Panc1 (cell line): ENCODE measurements around the gene TAOK3.

Experiments used
- POLR2AphosphoS5 ChIP-seq: IDR thresholded peaks from 2 replicates; pipeline ENCODE4 v1.6.1; 2012; ENCODE audit warnings: mild to moderate bottlenecking, low read depth, low read length, moderate library complexity
- SIN3A ChIP-seq: IDR thresholded peaks from 2 replicates; pipeline ENCODE4 v1.6.1; 2012; ENCODE audit warnings: low read depth, mild to moderate bottlenecking, low read length, moderate library complexity, borderline replicate concordance; ENCODE audit not compliant: insufficient read depth
- TF ChIP-seq, protein P1 (sequence below): fragments of 450-650 bp; IDR thresholded peaks from 2 replicates; pipeline ENCODE4 v1.5.1; 2017; ENCODE audit warnings: mild to moderate bottlenecking
- TF ChIP-seq, protein P2 (sequence below), 2 experiments: IDR thresholded peaks; 2 replicates each; pipeline ENCODE4 v1.6.1; 2011 to 2012; ENCODE audit warnings: low read depth in 2 of 2, control low read depth in 1 of 2, low read length in 1 of 2, mild to moderate bottlenecking in 1 of 2, moderate library complexity in 1 of 2; ENCODE audit not compliant: insufficient read depth in 1 of 2

DNA sequence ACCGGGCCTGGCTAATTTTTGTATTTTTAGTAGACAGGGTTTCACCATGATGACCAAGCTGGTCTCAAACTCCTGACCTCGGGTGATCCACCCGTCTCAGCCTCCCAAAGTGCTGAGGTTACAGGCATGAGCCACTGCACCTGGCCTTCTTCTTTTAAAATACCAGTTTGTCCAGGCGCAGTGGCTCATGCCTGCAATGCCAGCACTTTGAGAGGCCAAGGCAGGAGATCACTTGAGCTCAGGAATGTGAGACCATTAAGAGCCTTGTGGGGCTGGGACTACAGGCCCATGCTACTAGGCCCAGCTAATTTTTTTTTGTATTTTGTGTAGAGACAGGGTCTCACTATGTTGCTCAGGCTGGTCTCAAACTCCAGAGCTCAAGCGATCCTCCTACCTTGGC, 244.8 kb downstream of the TAOK3 start:
- TF ChIP-seq, protein P1, sequence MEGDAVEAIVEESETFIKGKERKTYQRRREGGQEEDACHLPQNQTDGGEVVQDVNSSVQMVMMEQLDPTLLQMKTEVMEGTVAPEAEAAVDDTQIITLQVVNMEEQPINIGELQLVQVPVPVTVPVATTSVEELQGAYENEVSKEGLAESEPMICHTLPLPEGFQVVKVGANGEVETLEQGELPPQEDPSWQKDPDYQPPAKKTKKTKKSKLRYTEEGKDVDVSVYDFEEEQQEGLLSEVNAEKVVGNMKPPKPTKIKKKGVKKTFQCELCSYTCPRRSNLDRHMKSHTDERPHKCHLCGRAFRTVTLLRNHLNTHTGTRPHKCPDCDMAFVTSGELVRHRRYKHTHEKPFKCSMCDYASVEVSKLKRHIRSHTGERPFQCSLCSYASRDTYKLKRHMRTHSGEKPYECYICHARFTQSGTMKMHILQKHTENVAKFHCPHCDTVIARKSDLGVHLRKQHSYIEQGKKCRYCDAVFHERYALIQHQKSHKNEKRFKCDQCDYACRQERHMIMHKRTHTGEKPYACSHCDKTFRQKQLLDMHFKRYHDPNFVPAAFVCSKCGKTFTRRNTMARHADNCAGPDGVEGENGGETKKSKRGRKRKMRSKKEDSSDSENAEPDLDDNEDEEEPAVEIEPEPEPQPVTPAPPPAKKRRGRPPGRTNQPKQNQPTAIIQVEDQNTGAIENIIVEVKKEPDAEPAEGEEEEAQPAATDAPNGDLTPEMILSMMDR, result no peak
- TF ChIP-seq POLR2AphosphoS5 (no peak), SIN3A (no peak)
- TF ChIP-seq, protein P2, sequence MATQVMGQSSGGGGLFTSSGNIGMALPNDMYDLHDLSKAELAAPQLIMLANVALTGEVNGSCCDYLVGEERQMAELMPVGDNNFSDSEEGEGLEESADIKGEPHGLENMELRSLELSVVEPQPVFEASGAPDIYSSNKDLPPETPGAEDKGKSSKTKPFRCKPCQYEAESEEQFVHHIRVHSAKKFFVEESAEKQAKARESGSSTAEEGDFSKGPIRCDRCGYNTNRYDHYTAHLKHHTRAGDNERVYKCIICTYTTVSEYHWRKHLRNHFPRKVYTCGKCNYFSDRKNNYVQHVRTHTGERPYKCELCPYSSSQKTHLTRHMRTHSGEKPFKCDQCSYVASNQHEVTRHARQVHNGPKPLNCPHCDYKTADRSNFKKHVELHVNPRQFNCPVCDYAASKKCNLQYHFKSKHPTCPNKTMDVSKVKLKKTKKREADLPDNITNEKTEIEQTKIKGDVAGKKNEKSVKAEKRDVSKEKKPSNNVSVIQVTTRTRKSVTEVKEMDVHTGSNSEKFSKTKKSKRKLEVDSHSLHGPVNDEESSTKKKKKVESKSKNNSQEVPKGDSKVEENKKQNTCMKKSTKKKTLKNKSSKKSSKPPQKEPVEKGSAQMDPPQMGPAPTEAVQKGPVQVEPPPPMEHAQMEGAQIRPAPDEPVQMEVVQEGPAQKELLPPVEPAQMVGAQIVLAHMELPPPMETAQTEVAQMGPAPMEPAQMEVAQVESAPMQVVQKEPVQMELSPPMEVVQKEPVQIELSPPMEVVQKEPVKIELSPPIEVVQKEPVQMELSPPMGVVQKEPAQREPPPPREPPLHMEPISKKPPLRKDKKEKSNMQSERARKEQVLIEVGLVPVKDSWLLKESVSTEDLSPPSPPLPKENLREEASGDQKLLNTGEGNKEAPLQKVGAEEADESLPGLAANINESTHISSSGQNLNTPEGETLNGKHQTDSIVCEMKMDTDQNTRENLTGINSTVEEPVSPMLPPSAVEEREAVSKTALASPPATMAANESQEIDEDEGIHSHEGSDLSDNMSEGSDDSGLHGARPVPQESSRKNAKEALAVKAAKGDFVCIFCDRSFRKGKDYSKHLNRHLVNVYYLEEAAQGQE (IDR thresholded peaks at IDR 0.05; ENCODE audit: insufficient read depth in 1 of 2, low read depth in 2 of 2, low read length in 1 of 2), result no peak
